Mammary epithelial cell (primary cell): ENCODE results near the gene IL2.

Experiments used
- CTCF ChIP-seq, 2 donors: IDR thresholded peaks in 1 of 2; conservative IDR thresholded peaks in 1 of 2; 2 replicates each; pipeline ENCODE4 v1.5.1; 2011 to 2012; ENCODE audit warnings: inconsistent platforms in 2 of 2, low read length in 2 of 2, mild to moderate bottlenecking in 2 of 2, control low read depth in 1 of 2, low read depth in 1 of 2; ENCODE audit not compliant: insufficient read depth in 1 of 2; ENCODE audit errors: extremely low read depth in 1 of 2
- EZH2 ChIP-seq: IDR thresholded peaks from 2 replicates; pipeline ENCODE4 v1.6.1; 2012; ENCODE audit warnings: low read length, inconsistent platforms, borderline replicate concordance

DNA sequence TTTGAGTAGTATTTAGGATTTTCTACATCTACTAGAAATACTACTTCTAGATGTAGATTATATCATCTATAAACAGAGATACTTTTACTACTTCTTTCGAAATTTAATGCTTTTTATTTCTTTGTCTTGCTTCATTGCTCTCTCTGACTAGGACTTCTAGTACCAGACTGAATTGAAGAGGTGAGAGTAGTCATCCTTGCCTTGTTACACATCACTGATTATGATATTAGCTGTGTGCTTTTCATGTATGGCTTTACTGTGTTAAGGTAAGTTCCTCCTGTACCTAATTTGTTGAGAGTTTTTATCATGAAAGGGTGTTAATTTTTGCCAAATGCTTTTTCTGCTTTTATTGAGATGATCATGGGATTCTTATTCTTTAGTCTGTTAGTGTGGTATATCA is 19.6 kb upstream of the IL2 start:
- TF ChIP-seq CTCF (conservative IDR thresholded peaks at IDR 0.05 in 1 of 2, IDR thresholded peaks at IDR 0.05 in 1 of 2; ENCODE audit: extremely low read depth in 1 of 2, insufficient read depth in 1 of 2, low read depth in 1 of 2, low read length in 2 of 2), result no peak
- no peak for TF ChIP-seq EZH2
